Gastrocnemius medialis (tissue), 4 donors: ENCODE results near the gene CFAP92.

ENCODE experiments used
- CTCF ChIP-seq, 5 experiments: fragments of 450-650 bp in 3 of 5; fragments of 200-600 bp in 2 of 5; sonication (generic) in 2 of 5; IDR thresholded peaks in 4 of 5; conservative IDR thresholded peaks in 1 of 5; 1 replicate in 4 of 5; 2 replicates in 1 of 5; pipeline ENCODE4 v1.5.1; 2016 to 2019; ENCODE audit warnings: antibody characterized with exemption in 5 of 5, mild to moderate bottlenecking in 3 of 5, moderate library complexity in 3 of 5
- POLR2A ChIP-seq, 2 donors: fragments of 450-650 bp; IDR thresholded peaks; one replicate each; pipeline ENCODE4 v1.6.1; 2017; ENCODE audit warnings: antibody characterized with exemption in 2 of 2, mild to moderate bottlenecking in 2 of 2, moderate library complexity in 2 of 2

- no peak for TF ChIP-seq CTCF (IDR thresholded peaks at IDR 0.05 in 4 of 5, conservative IDR thresholded peaks at IDR 0.05 in 1 of 5)
- TF ChIP-seq POLR2A (IDR thresholded peaks at IDR 0.05), result no peak
These were observed 22.3 kb downstream of the CFAP92 start for GRCh38 chr3:128971421-128972100.
